Breast epithelium (tissue), 3 donors: ENCODE data around the gene STRADB.

Source experiments
- POLR2A ChIP-seq: fragments of 450-650 bp; IDR thresholded peaks from one replicate; pipeline ENCODE4 v1.6.1; 2016; ENCODE audit warnings: antibody characterized with exemption, mild to moderate bottlenecking, moderate library complexity
- POLR2AphosphoS5 ChIP-seq, 3 donors: sonication (generic); formaldehyde crosslinking; IDR thresholded peaks; one replicate each; pipeline ENCODE4 v1.6.1; 2017; ENCODE audit warnings: antibody characterized with exemption in 3 of 3
- TF ChIP-seq, protein P1 (sequence below), 3 donors: fragments of 450-650 bp; IDR thresholded peaks; one replicate each; pipeline ENCODE4 v1.5.1; 2016 to 2017; ENCODE audit warnings: antibody characterized with exemption in 3 of 3, mild to moderate bottlenecking in 3 of 3, moderate library complexity in 3 of 3

GRCh38 chr2:201440182-201440581 is 11.4 kb upstream of the STRADB start:
- TF ChIP-seq, protein P1, sequence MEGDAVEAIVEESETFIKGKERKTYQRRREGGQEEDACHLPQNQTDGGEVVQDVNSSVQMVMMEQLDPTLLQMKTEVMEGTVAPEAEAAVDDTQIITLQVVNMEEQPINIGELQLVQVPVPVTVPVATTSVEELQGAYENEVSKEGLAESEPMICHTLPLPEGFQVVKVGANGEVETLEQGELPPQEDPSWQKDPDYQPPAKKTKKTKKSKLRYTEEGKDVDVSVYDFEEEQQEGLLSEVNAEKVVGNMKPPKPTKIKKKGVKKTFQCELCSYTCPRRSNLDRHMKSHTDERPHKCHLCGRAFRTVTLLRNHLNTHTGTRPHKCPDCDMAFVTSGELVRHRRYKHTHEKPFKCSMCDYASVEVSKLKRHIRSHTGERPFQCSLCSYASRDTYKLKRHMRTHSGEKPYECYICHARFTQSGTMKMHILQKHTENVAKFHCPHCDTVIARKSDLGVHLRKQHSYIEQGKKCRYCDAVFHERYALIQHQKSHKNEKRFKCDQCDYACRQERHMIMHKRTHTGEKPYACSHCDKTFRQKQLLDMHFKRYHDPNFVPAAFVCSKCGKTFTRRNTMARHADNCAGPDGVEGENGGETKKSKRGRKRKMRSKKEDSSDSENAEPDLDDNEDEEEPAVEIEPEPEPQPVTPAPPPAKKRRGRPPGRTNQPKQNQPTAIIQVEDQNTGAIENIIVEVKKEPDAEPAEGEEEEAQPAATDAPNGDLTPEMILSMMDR (IDR thresholded peaks at IDR 0.05): no peak
- TF ChIP-seq POLR2AphosphoS5 (IDR thresholded peaks at IDR 0.05) (peak in 2 of 3 donors; percentile 16 to 22), POLR2A (no peak)
